IMR-90 (cell line): Measurements from ENCODE around the gene HNRNPL.
A peak's percentile ranks its signal among the peaks of the same experiment; 100 is the strongest.

Source experiments
- BHLHE40 ChIP-seq: fragments of 150-350 bp; IDR thresholded peaks from 2 replicates; pipeline ENCODE4 v1.6.1; 2016; ENCODE audit warnings: mild to moderate bottlenecking, low read depth, low read length
- CHD1 ChIP-seq: IDR thresholded peaks from 2 replicates; pipeline ENCODE4 v1.6.1; 2012; ENCODE audit warnings: low read depth, low read length, improper control_type of control experiment
- CTCF ChIP-seq: conservative IDR thresholded peaks from 2 replicates; pipeline ENCODE4 v1.5.1; 2012; ENCODE audit warnings: mild to moderate bottlenecking, low read depth, low read length, improper control_type of control experiment
- MAZ ChIP-seq: IDR thresholded peaks from 2 replicates; pipeline ENCODE4 v1.6.1; 2012; ENCODE audit warnings: low read depth, mild to moderate bottlenecking, low read length, improper control_type of control experiment, moderate library complexity, borderline replicate concordance
- NFE2L2 ChIP-seq: fragments of 150-350 bp; IDR thresholded peaks from 2 replicates; pipeline ENCODE4 v1.6.1; 2016; ENCODE audit warnings: low read depth, mild to moderate bottlenecking, low read length
- POLR2A ChIP-seq: IDR thresholded peaks from 2 replicates; pipeline ENCODE4 v1.6.1; 2012; ENCODE audit warnings: mild to moderate bottlenecking, low read depth, low read length
- RAD21 ChIP-seq: IDR thresholded peaks from 2 replicates; pipeline ENCODE4 v1.6.1; 2012; ENCODE audit warnings: low read length, improper control_type of control experiment
- SMC3 ChIP-seq: fragments of 150-350 bp; IDR thresholded peaks from 2 replicates; pipeline ENCODE4 v1.6.1; 2016; ENCODE audit warnings: low read depth, mild to moderate bottlenecking, antibody characterized with exemption, low read length, moderate library complexity
- USF2 ChIP-seq: fragments of 150-350 bp; IDR thresholded peaks from 2 replicates; pipeline ENCODE4 v1.6.1; 2017; ENCODE audit warnings: mild to moderate bottlenecking, antibody characterized with exemption, low read length, low read depth

GRCh38 chr19:38850436-38850975, 720 bp upstream of the HNRNPL start:
- no peak for TF ChIP-seq NFE2L2
- peak; percentile 56 for TF ChIP-seq POLR2A
- TF ChIP-seq MAZ: peak; percentile 88; the same call in 1 of the 2 replicates
- TF ChIP-seq CTCF: 0 out of 2 replicates have a peak, but pooled peaks have one; percentile 15
- TF ChIP-seq RAD21: no peak
- TF ChIP-seq SMC3: no peak
- TF ChIP-seq USF2: no peak
- no peak for TF ChIP-seq CHD1
- no peak for TF ChIP-seq BHLHE40
